HG03064 (cell line): Measurements from ENCODE around the gene ATF6B.
"Not testable (repeated sequence)": the region's sequence is repeated elsewhere in the genome, so short reads cannot be mapped to it uniquely, and the experiment has no call there.

Source experiments
- ATAC-seq: cut with Tn5 transposase; IDR thresholded peaks from one replicate; pipeline ENCODE4 v1.9.1; 2021; ENCODE audit warnings: low read depth; ENCODE audit not compliant: unreplicated experiment

Gene ATF6B

DNA sequence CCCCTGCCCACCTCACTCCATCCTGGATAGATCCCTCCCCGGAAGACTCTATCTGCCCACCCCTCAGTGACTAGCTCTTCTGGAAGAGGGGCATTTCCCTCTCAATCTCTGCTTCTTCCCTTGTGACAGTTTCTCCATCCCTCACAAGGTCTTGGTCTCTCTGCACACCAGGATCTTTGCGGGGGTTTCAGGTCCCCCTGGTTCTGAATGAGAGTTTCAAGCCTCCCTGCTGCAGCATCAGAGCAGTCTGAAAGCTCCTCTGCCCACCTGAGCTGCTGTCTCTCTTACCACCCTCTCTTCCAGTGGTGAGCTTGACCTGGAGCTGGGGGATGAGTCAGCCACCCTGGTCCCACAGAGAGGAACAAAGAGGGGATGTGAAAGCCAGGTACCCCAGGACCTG is 43.3 kb downstream of the ATF6B start:
- ATAC-seq: no peak

DNA sequence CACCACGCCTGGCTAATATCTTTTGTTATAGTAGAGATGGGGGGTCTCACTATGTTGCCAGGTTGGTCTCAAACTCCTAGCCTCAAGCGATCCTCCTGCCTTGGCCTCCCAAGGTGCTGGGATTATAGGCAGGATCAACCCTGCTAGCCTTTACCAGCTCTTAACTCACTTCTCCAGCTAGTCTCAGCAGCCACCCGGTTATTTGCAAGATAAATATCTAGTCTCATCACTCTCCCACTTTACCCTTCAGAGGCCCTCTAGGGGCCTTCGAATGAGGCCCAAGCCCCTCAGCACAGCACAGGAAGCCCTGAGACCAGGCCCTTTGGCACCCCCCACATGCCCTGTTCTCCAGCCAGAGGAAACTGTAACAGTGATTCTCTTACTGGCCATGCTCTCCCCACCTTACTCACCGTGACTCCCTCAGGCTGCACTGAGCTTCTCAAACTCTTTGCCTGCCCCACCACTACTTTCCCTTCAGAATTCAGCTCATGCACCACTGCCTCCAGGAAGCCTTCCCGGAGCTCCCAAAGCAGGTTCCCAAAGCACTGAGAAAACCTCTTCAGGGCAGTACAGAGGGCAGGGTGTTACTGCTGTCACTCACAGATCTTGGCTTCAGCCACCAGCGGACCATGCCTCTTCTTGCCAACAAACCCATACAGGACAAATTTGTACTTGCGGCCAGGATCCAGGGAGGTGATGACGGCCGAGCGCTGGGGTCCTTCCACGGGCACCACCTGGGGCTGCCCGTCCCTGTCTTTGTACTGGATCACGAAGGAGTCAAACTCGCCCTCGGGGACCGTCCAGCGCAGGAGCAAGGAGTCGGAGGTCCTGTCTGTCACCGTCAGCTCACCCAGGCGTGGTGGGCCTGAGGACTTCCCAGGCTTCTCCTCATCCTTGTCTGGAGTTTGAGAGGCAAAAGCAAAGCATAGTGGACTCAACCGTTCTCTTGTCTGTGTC is 44.0 kb downstream of the ATF6B start:
- ATAC-seq: no peak

DNA sequence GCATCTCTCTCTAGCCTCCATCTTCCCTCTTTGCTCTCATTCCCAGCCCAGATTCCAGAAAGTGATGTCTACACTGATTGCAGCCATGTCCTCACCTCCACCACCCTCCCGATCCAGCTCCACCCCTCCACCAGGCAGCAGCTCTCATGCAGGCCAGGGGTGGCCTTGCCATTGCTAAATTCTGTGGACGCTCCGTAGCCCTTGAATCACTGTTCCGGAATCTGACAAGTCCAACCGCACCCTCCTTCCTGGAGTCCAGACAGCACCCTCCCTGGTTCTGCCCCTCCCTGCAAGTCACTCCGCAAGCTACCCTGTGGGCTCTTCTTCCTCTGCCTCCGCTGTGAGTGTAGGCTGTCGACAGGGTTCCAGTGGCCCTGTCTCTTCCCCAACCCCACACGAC is 45.1 kb downstream of the ATF6B start:
- ATAC-seq: no peak

- no peak for ATAC-seq
Measured at GRCh38 chr6:32082478-32082877, 45.6 kb downstream of the ATF6B start.

DNA sequence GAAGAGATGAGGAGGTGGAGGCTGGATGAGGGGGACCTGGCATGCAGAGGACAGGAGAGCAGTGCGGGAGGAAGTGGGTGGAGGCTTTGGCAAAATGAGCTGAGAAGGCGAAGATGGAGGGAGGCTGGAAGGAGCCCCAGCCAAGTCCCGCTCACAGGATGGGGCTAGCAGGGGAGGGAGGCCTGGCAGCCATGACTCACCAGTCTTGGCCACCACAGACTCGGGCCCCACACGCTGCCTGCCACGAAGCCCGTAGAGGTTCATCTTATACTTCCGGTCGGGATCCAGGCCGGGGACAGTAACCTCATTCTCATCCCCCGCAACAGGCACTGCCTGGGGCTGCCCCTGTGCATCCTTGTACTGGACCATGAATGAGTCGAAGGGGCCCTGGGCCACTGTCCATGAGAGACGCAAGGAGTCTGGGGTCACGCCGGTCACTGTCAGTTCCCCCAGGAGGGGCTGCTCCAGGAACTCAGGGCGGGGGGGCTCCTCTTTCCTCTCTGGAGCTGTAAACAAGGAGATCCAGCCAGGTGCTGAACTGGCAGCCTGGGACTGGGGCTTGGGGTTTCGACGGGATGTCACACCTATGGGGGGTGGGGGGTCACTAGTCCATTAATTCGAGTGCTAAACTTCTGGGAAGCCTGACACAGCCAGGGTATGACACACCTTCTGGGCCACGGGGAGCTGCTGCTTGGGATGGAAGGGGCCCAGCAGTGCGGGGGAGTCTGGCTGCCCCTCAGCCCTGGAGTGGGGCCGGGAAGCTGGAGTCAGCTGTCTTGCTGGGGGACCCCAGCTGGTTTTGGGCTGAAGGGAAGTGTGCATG is 46.7 kb downstream of the ATF6B start:
- ATAC-seq: no peak

DNA sequence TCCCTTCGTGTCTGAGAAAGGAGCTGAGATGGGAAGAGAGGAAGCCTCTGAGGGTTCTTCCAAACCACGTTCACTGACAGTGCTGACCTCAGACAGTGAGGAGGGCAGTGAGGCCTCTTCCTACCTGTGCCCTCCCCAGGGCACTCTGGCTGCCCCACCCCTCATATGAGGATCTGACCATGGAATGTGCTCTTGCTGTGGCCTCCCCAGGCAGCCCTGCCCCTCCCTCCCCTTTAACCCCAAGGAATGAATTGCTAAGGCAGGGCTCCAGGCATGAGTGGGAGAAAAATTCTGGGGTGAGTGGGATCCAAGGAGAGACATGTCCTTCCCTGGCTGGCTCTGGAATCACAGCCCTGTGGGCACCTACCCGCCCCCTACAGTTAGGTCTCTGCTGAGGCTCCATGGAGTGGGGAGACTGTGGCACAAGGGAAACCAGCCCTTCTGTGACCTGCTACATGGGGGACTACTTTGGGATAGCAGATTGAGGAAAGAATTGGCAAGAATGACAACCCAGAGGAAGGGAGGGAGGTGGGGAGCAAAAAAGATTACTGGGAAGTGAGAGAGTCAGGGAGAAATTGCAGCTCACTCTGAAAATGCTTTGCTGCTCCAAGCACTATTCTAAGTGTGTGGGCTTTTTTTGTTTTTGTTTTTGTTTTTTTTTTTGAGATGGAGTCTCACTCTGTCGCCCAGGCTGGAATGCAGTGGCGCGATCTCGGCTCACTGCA is 48.3 kb downstream of the ATF6B start:
- no peak for ATAC-seq

DNA sequence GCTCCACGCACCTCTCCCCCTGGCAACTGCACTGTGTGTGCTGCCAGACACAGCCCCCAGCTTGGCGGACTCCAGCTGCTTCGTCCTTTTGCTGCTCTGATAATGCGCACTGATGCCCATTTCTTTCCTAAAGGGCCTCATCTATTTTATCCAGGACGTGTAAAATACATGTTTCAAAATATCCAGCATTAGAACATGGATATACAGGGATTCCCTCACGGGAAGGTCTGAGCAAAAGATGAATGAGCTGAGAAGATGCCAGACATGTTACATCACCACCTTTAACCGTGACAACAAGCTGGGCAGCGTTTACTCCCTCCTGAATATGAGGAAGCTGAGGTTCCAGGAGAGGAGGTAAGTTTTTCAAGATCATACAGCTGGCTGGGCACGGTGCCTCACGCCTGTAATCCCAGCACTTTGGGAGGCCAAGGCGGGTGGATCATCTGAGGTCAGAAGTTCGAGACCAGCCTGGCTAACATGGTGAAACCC is 51.7 kb downstream of the ATF6B start:
- no peak for ATAC-seq

- no peak for ATAC-seq
Measured at GRCh38 chr6:32075781-32076180, 52.3 kb downstream of the ATF6B start.

GRCh38 chr6:32074996-32075532 is 53.0 kb downstream of the ATF6B start:
- no peak for ATAC-seq

- ATAC-seq: no peak
Measured at GRCh38 chr6:32073613-32074012, 54.4 kb downstream of the ATF6B start.

- no peak for ATAC-seq
Measured at GRCh38 chr6:32073101-32073500, 54.9 kb downstream of the ATF6B start.

DNA sequence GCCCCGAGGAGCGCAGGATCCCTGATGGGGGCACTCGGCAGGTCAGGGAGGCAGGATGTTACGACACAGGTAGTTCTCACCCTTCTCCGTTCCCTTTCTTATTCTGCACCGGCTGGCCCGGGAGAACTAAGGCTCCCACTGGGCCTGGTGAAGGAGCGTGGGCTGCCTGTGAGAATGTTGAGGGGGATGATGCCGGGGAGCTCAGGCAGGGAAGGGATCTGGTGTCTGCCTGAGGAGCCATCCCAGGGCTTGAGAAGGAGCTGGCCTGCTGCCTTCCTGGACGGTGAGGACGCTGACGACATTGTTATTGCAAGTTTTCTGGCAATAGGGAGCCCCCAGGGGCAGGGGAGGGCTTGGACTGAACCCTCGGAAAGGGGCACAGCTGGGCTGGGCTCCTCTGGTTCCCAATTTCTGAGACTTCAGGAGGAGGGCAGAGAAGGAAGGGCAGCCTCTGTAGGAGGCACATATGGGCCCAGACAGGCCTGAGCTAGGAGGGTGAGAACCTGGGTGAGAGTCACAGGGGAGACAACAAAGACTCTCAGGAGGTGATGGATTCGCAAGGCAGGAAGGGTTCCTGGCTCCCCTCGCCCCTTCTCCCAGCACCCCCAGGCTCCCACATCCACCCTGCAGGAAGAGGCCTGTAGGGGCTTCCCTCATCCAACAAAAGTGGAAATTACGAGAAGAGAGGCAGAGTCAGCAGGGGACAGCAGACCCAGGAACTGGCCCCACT is 57.1 kb downstream of the ATF6B start:
- no peak for ATAC-seq

- no peak for ATAC-seq
Measured at GRCh38 chr6:32069878-32070515, 58.0 kb downstream of the ATF6B start.

GRCh38 chr6:32069460-32069859 is 58.6 kb downstream of the ATF6B start:
- no peak for ATAC-seq

DNA sequence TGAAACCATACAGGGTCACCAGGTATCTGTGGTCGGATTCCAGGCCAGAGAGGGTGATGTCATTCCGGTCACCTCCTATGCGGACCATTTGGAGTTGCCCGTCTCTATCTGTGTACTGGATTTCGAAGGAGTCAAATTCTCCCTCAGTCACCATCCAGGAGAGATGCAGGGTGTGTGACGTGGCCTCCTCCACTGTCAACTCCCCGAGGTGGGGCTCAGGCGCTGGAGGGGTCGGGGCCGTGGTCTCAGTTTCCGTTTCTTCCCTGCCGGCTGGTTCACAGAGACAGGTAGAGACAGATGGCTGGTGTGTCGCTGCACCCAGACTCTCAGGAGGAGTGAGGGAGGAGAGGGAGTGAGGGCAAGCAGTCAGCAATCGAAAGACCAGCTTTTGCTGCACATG is 59.2 kb downstream of the ATF6B start:
- no peak for ATAC-seq

DNA sequence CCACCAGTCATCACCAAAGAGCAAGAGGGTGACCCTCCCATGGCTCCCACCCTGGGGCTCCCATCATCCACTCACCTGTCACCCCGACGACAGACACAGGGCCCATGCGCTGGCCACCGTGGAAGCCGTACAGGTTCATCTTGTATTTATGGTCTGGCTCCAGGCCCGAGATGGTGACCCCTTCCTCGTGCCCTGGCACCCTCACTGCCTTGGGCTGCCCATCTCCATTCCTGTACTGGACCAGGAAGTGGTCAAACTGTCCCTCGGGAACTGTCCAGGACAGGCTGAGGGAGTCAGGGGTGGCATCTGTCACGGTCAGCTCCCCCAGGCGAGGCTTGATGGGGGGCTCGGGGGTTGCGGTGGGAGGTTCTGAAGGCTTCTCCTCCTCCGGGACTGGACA is 59.7 kb downstream of the ATF6B start:
- ATAC-seq: not testable (repeated sequence)

GRCh38 chr6:32067521-32067920 is 60.5 kb downstream of the ATF6B start:
- not testable (repeated sequence) for ATAC-seq
